Smooth muscle cell (in vitro differentiated cells): ENCODE data around the gene TBR1. TPM values are rescaled to one million over a fixed set of nuclear protein-coding genes. Genes with fewer than 3 reads are reported as not detected.

Experiments used
- DNase-seq: peaks from one replicate; lab custom pipeline; 2025; ENCODE audit not compliant: unreplicated experiment; lab: John Stamatoyannopoulos, UW
- H2AFZ ChIP-seq: fragments of 200-600 bp; sonication (generic); 2 replicates; pipeline ENCODE4 v1.6.0; 2016; ENCODE audit warnings: antibody characterized with exemption, low read depth, mild to moderate bottlenecking
- H3F3A ChIP-seq: fragments of 200-600 bp; sonication (generic); 2 replicates; pipeline ENCODE4 v1.6.0; 2017; ENCODE audit warnings: antibody characterized with exemption, low read depth
- H3K27ac ChIP-seq: fragments of 200-600 bp; sonication (generic); 2 replicates; pipeline ENCODE4 v1.5.1; 2016; ENCODE audit warnings: low read depth, mild to moderate bottlenecking
- H3K27me3 ChIP-seq: fragments of 200-600 bp; sonication (generic); 2 replicates; pipeline ENCODE4 v1.6.1; 2016; ENCODE audit warnings: low read depth, mild to moderate bottlenecking
- H3K36me3 ChIP-seq: fragments of 200-600 bp; sonication (generic); 2 replicates; pipeline ENCODE4 v1.5.1; 2016; ENCODE audit warnings: low read depth
- H3K4me1 ChIP-seq: fragments of 200-600 bp; sonication (generic); 2 replicates; pipeline ENCODE4 v1.5.1; 2016; ENCODE audit warnings: low read depth
- H3K4me2 ChIP-seq: fragments of 200-600 bp; sonication (generic); 2 replicates; pipeline ENCODE4 v1.6.0; 2016; ENCODE audit warnings: mild to moderate bottlenecking
- H3K4me3 ChIP-seq: fragments of 200-600 bp; sonication (generic); 2 replicates; pipeline ENCODE4 v1.5.1; 2016; ENCODE audit warnings: mild to moderate bottlenecking
- H3K79me2 ChIP-seq: fragments of 200-600 bp; sonication (generic); 2 replicates; pipeline ENCODE4 v1.6.0; 2016; ENCODE audit warnings: low read depth, mild to moderate bottlenecking
- H3K9ac ChIP-seq: fragments of 200-600 bp; sonication (generic); 2 replicates; pipeline ENCODE4 v1.6.0; 2016; ENCODE audit warnings: low read depth
- H3K9me3 ChIP-seq: fragments of 200-600 bp; sonication (generic); replicated peaks from 2 replicates; pipeline ENCODE4 v1.5.1; 2016; ENCODE audit warnings: low read depth
- H4K20me1 ChIP-seq: fragments of 200-600 bp; sonication (generic); 2 replicates; pipeline ENCODE4 v1.6.0; 2016; ENCODE audit warnings: low read depth
- CTCF ChIP-seq: fragments of 200-600 bp; sonication (generic); IDR thresholded peaks from 2 replicates; pipeline ENCODE4 v1.5.1; 2017; ENCODE audit warnings: borderline replicate concordance, mild to moderate bottlenecking, antibody characterized with exemption; ENCODE audit not compliant: insufficient read depth, poor library complexity, severe bottlenecking
- WGBS: methylation state at CpG from one replicate; pipeline ENCODE4 v1.1.7; 2016; ENCODE audit warnings: low lambda C conversion rate; 5-methylcytosine and 5-hydroxymethylcytosine counted together
- polyA plus RNA-seq: library from polyadenylated mRNA; unstranded; fragments of >200 nt; fragmentation: Nextera tagmentation; extraction: Ambion mirVana; gene quantifications from 2 replicates; pipeline ENCODE4 v1.2.1, GENCODE V29; 2016
- total RNA-seq: library from RNA; depleted of rRNA; stranded (reverse); fragments of >200 nt; gene quantifications from 2 replicates; pipeline ENCODE4 v1.2.3, GENCODE V29; 2014

The TBR1 gene
- total and polyA plus RNA-seq, 2 experiments from 2014 or later, result 2.3 TPM; not detected in 1

DNA sequence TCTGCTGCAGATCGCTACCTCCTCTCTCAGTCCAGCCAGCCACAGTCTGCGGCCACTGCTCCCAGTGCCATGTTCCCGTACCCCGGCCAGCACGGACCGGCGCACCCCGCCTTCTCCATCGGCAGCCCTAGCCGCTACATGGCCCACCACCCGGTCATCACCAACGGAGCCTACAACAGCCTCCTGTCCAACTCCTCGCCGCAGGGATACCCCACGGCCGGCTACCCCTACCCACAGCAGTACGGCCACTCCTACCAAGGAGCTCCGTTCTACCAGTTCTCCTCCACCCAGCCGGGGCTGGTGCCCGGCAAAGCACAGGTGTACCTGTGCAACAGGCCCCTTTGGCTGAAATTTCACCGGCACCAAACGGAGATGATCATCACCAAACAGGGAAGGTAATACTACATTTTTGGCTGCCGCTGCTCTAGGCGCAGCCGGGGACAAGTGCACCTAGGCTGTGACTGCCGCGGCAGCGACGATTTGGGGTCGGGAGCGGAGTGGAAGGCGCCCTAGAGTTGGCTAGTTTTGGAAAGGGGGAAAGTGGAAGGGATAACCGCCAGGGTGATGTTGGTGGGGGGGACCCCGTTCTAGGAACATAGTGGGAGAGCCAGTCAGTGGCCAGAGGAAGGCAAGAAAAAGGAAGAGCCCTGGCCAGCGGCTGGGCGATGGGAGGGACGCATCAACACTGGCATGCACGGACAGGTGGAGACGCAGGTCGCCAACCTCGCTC is 776 bp downstream of the TBR1 start:
- no peaks in the 10 kb centered on the region for H4K20me1 ChIP-seq
- WGBS, result 6% methylated on average over 41 of the region's 41 CpGs
- no peaks in the 10 kb centered on the region for H3K79me2 ChIP-seq
- no peak for TF ChIP-seq CTCF
- no peak overlapping the region for H3K4me2 ChIP-seq
- H2AFZ ChIP-seq, result no peak overlapping the region
- H3K4me1 ChIP-seq, result peaks cover 30% of the 10 kb centered on the region
- no peaks in the 10 kb centered on the region for H3F3A ChIP-seq
- H3K27ac ChIP-seq, result no peak overlapping the region
- H3K9ac ChIP-seq, result no peak overlapping the region
- peaks cover 94% of the 10 kb centered on the region for H3K27me3 ChIP-seq
- no peak overlapping the region for H3K4me3 ChIP-seq
- H3K36me3 ChIP-seq, result peaks cover under 1% of the 10 kb centered on the region
- H3K9me3 ChIP-seq, result no peaks in the 10 kb centered on the region
- DNase-seq, result no peak

DNA sequence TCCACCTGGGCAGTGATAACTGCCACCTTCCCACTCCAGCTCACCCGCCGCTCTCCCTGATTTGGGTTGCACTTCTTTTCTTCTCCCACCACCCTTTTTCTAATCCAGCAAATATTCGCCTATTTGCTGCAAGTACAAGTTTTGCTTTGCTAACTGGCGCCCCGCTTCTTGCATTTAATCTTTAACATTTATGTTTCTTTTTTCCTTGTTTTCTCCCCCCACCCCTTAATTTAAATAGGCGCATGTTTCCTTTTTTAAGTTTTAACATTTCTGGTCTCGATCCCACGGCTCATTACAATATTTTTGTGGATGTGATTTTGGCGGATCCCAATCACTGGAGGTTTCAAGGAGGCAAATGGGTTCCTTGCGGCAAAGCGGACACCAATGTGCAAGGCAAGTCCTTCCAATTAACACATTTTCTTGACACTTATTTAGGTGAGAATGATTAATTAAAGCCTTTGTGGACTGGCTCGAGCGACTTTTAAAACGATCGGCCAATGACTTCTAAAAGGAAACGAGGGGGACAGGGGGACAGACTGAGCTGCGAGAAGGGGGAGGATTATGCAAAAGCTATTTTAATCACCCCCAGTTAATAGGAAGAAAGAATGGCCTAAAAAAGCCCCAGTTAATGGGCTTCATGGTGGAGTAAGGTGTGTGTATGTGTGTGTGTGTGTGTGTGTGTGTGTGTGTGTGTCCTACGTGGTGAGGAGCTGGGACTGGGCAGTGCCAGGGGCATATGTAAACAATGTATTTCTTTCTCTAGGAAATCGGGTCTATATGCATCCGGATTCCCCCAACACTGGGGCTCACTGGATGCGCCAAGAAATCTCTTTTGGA is 1.6 kb downstream of the TBR1 start:
- WGBS, result 7% methylated on average over 21 of the region's 21 CpGs
- peak overlapping the region; percentile 84 for H3K4me2 ChIP-seq

GRCh38 chr2:161418275-161418714 is 2.2 kb downstream of the TBR1 start:
- no peaks in the 10 kb centered on the region for H3K36me3 ChIP-seq
- H3K27me3 ChIP-seq, result peaks cover 100% of the 10 kb centered on the region
- peaks cover 31% of the 10 kb centered on the region for H3K4me1 ChIP-seq
- no peaks in the 10 kb centered on the region for H3K9me3 ChIP-seq
- no peak overlapping the region for H3K9ac ChIP-seq
- no peak overlapping the region for H2AFZ ChIP-seq
- no peak overlapping the region for H3K27ac ChIP-seq
- peak overlapping the region; percentile 38 for H3K4me3 ChIP-seq
- H3K79me2 ChIP-seq, result no peaks in the 10 kb centered on the region
- no peak for TF ChIP-seq CTCF
- no peaks in the 10 kb centered on the region for H3F3A ChIP-seq
- H4K20me1 ChIP-seq, result no peaks in the 10 kb centered on the region
- H3K4me2 ChIP-seq, result peak overlapping the region; percentile 84
- 5% methylated on average over 15 of the region's 15 CpGs for WGBS
- DNase-seq, result no peak

More for the DNA sequence above, 1.6 kb downstream of the TBR1 start:
- peaks cover 100% of the 10 kb centered on the region for H3K27me3 ChIP-seq
- H4K20me1 ChIP-seq, result no peaks in the 10 kb centered on the region
- H2AFZ ChIP-seq, result no peak overlapping the region
- H3F3A ChIP-seq, result no peaks in the 10 kb centered on the region
- H3K36me3 ChIP-seq, result no peaks in the 10 kb centered on the region
- H3K9ac ChIP-seq, result no peak overlapping the region
- H3K79me2 ChIP-seq, result no peaks in the 10 kb centered on the region
- no peak for DNase-seq
- TF ChIP-seq CTCF, result no peak
- H3K9me3 ChIP-seq, result no peaks in the 10 kb centered on the region
- no peak overlapping the region for H3K27ac ChIP-seq
- H3K4me3 ChIP-seq, result no peak overlapping the region
- H3K4me1 ChIP-seq, result peaks cover 30% of the 10 kb centered on the region
